OCI-LY1 (cell line): ENCODE data around the gene CCM2.

Experiments used
- EZH2 ChIP-seq: fragments of 200-600 bp; sonication (generic), shearing (Covaris generic); IDR thresholded peaks from 2 replicates; pipeline ENCODE4 v1.8.0; 2017; ENCODE audit warnings: borderline replicate concordance, mixed run types, mild to moderate bottlenecking, antibody characterized with exemption, low read length, moderate library complexity, mixed read lengths
- TF ChIP-seq, protein P1 (sequence below): fragments of 200-600 bp; sonication (generic), shearing (Covaris generic); IDR thresholded peaks from 2 replicates; pipeline ENCODE4 v1.5.1; 2017; ENCODE audit warnings: mild to moderate bottlenecking, antibody characterized with exemption, low read length, moderate library complexity, mixed read lengths

- TF ChIP-seq, protein P1, sequence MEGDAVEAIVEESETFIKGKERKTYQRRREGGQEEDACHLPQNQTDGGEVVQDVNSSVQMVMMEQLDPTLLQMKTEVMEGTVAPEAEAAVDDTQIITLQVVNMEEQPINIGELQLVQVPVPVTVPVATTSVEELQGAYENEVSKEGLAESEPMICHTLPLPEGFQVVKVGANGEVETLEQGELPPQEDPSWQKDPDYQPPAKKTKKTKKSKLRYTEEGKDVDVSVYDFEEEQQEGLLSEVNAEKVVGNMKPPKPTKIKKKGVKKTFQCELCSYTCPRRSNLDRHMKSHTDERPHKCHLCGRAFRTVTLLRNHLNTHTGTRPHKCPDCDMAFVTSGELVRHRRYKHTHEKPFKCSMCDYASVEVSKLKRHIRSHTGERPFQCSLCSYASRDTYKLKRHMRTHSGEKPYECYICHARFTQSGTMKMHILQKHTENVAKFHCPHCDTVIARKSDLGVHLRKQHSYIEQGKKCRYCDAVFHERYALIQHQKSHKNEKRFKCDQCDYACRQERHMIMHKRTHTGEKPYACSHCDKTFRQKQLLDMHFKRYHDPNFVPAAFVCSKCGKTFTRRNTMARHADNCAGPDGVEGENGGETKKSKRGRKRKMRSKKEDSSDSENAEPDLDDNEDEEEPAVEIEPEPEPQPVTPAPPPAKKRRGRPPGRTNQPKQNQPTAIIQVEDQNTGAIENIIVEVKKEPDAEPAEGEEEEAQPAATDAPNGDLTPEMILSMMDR, result no peak
- no peak for TF ChIP-seq EZH2
These were observed 19.5 kb upstream of the CCM2 start for GRCh38 chr7:44980393-44981034.
